ENCODE data around the gene SULT2B1.

- TF ChIP-seq, protein P1, sequence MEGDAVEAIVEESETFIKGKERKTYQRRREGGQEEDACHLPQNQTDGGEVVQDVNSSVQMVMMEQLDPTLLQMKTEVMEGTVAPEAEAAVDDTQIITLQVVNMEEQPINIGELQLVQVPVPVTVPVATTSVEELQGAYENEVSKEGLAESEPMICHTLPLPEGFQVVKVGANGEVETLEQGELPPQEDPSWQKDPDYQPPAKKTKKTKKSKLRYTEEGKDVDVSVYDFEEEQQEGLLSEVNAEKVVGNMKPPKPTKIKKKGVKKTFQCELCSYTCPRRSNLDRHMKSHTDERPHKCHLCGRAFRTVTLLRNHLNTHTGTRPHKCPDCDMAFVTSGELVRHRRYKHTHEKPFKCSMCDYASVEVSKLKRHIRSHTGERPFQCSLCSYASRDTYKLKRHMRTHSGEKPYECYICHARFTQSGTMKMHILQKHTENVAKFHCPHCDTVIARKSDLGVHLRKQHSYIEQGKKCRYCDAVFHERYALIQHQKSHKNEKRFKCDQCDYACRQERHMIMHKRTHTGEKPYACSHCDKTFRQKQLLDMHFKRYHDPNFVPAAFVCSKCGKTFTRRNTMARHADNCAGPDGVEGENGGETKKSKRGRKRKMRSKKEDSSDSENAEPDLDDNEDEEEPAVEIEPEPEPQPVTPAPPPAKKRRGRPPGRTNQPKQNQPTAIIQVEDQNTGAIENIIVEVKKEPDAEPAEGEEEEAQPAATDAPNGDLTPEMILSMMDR (conservative IDR thresholded peaks at IDR 0.05; ENCODE audit: low read length) = no peak
- no peak for TF ChIP-seq EZH2phosphoT487 (IDR thresholded peaks at IDR 0.05; ENCODE audit: borderline replicate concordance, low read depth, low read length)
Measured at GRCh38 chr19:48613024-48613851, 61.3 kb downstream of the SULT2B1 start.
